Omental fat pad (tissue), 4 donors: ENCODE results near the gene ERCC4. TPM values are rescaled to one million over a fixed set of nuclear protein-coding genes. Genes with fewer than 3 reads are reported as not detected.

Source experiments
- ATAC-seq: fragments of 150-250 bp; one replicate; pipeline ENCODE4 v1.9.1; 2016; ENCODE audit warnings: mild to moderate bottlenecking, moderate library complexity; ENCODE audit not compliant: low FRiP score
- DNase-seq: peaks from one replicate; pipeline ENCODE4 v3.0.0-alpha.2; 2019; ENCODE audit warnings: low spot score
- total RNA-seq, 4 donors: library from RNA; depleted of rRNA; stranded (reverse); fragments of >200 nt; gene quantifications; one replicate each; pipeline ENCODE4 v1.1.0, GENCODE V29; 2016
- TF ChIP-seq, protein P1 (sequence below), 3 donors: fragments of 450-650 bp; IDR thresholded peaks; one replicate each; pipeline ENCODE4 v1.5.1; 2016 to 2017; ENCODE audit warnings: antibody characterized with exemption in 3 of 3, mild to moderate bottlenecking in 3 of 3, moderate library complexity in 2 of 3

The ERCC4 gene
- total RNA-seq, 4 donors from 2014 or later = 4.8 to 8.7 (median 6.0) TPM

GRCh38 chr16:13944816-13945215 lies 24.9 kb downstream of the ERCC4 start:
- TF ChIP-seq, protein P1, sequence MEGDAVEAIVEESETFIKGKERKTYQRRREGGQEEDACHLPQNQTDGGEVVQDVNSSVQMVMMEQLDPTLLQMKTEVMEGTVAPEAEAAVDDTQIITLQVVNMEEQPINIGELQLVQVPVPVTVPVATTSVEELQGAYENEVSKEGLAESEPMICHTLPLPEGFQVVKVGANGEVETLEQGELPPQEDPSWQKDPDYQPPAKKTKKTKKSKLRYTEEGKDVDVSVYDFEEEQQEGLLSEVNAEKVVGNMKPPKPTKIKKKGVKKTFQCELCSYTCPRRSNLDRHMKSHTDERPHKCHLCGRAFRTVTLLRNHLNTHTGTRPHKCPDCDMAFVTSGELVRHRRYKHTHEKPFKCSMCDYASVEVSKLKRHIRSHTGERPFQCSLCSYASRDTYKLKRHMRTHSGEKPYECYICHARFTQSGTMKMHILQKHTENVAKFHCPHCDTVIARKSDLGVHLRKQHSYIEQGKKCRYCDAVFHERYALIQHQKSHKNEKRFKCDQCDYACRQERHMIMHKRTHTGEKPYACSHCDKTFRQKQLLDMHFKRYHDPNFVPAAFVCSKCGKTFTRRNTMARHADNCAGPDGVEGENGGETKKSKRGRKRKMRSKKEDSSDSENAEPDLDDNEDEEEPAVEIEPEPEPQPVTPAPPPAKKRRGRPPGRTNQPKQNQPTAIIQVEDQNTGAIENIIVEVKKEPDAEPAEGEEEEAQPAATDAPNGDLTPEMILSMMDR (IDR thresholded peaks at IDR 0.05) = no peak
- DNase-seq (no peak), ATAC-seq (no peak)

DNA sequence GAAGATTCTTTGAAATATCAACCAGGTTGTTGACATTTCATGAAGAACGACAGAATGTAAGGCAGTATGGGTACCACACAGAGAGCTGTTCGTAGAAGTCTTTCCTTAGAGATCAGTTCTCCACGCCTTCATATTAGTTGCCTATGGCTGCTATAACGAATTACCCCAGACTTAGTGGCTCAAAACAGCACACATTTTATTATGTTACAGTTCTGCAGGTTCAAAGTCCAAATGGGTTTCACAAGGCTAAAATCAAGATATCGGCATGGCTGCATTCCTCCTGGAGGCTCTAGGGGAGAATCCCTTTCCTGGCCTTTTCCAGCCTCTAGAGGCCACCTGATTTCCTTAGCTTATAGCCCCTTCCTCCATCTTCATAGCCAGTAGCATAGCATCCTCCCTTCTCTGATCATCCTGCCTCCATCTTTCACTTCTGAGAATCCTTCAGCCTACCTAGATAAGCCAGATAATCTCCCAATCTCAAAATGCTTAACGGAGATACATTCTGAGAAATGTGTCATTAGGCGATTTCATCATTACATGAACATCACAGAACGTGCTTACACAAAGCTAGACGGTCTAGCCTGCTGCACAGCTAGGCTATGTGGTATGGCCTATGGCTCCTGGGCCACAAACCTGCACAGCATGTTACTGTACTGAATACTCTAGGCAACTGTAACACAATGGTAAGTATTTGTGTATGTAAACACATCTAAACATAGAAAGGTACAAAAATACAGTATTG lies 26.0 kb downstream of the ERCC4 start:
- ATAC-seq = no peak
- TF ChIP-seq, protein P1 (IDR thresholded peaks at IDR 0.05) = no peak
- no peak for DNase-seq

GRCh38 chr16:13948086-13948485 lies 28.1 kb downstream of the ERCC4 start:
- ATAC-seq (no peak), DNase-seq (no peak)
- TF ChIP-seq, protein P1 (IDR thresholded peaks at IDR 0.05) = no peak

DNA sequence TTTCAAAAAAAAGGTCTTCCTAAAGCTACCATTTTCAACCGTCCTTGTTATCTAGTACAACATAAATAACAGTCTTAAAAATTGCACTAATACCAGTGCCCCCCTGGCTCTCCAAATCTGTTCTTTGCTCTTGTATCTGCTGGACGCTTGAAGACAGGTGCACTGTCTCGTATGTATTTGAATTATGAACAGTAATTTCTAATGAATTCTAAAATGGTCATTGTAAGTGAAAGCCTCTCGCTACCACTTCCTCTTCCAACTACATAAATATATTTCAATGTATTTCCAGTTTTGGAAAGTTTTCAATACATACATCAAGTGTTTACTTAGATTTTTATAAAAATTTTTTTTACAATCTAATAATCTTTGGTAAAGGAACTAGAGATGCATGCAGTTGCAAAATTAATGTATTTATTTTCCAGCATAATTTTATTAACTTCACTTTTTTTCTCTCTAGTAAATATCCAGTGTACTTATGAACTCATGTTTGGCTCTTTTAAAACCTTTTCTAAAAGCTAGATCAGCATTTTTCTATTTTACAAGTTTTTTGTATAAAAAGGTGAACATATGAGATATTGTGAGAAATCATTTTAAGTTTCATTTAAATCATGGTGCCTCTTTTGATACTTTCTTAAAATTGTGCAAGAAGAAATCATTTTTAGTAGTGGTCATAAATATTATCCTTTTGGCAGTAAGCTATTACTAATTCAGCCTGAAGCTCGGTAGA lies 31.0 kb downstream of the ERCC4 start:
- ATAC-seq (no peak), DNase-seq (no peak)
- TF ChIP-seq, protein P1 (IDR thresholded peaks at IDR 0.05) = no peak

- DNase-seq (no peak), ATAC-seq (no peak)
Observed at GRCh38 chr16:13951611-13952010, 31.7 kb downstream of the ERCC4 start.

DNA sequence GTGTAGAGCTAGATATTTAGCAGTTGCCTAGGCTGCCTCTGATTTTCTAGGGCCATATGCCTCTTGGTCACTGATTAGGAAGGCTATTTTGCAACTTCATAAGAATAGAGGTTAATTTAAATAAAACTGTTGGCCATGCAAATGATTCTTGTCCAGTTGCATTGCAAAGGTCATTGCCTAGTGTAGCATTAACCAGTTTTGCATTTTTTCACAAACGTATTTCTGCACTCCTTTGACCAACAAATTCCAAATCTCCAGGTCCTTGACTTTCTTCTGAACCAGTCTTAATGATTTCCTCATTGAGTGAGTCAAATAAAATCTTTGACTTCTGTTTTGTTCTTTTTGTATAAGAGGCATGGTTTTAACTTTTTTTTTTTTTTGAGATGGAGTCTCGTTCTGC lies 33.5 kb downstream of the ERCC4 start:
- TF ChIP-seq, protein P1 (IDR thresholded peaks at IDR 0.05) = no peak
- ATAC-seq (no peak), DNase-seq (no peak)

More at GRCh38 chr16:13951611-13952010, 31.7 kb downstream of the ERCC4 start:
- TF ChIP-seq, protein P1 (IDR thresholded peaks at IDR 0.05) = no peak
